Measurements from ENCODE around the gene PHF21B.

The PHF21B gene

GRCh38 chr22:45007391-45008185 is 2.2 kb downstream of the PHF21B start:
- Histone ChIP-seq H3K9me3 (no peaks in the 10 kb centered on the region), H3K4me3 (ENCODE audit: low read depth in 1 of 2, low read length in 1 of 2) (peak overlapping the region in 1 of 2 experiments; percentile 18), H3K27ac (no peak overlapping the region), H3K36me3 (no peaks in the 10 kb centered on the region), H3K27me3 (peaks cover 99% of the 10 kb centered on the region), H3K4me1 (ENCODE audit: control insufficient read depth in 1 of 2, insufficient read depth in 1 of 2, low read depth in 1 of 2, low read length in 1 of 2) (peaks cover 0 to 16% of the 10 kb centered on the region in 2 experiments)
- no peak for TF ChIP-seq CTCF (IDR thresholded peaks at IDR 0.05)

- Histone ChIP-seq H3K9me3 (no peaks in the 10 kb centered on the region), H3K36me3 (no peaks in the 10 kb centered on the region), H3K4me1 (ENCODE audit: control insufficient read depth in 1 of 2, insufficient read depth in 1 of 2, low read depth in 1 of 2, low read length in 1 of 2) (peaks cover 0 to 16% of the 10 kb centered on the region in 2 experiments)
These were observed 2.8 kb downstream of the PHF21B start for GRCh38 chr22:45006964-45007390.

GRCh38 chr22:45006111-45006963 is 3.5 kb downstream of the PHF21B start:
- no peaks in the 10 kb centered on the region for H3K9me3 ChIP-seq
- no peak for TF ChIP-seq CTCF (IDR thresholded peaks at IDR 0.05)
- peaks cover 93% of the 10 kb centered on the region for H3K27me3 ChIP-seq
- peaks cover 0 to 16% of the 10 kb centered on the region in 2 experiments for H3K4me1 ChIP-seq (ENCODE audit: control insufficient read depth in 1 of 2, insufficient read depth in 1 of 2, low read depth in 1 of 2, low read length in 1 of 2)
- H3K4me3 ChIP-seq (ENCODE audit: low read depth in 1 of 2, low read length in 1 of 2) = no peak overlapping the region
- no peaks in the 10 kb centered on the region for H3K36me3 ChIP-seq
- no peak overlapping the region for H3K27ac ChIP-seq

More at GRCh38 chr22:45006964-45007390, 2.8 kb downstream of the PHF21B start:
- Histone ChIP-seq H3K27me3 (peaks cover 99% of the 10 kb centered on the region), H3K4me3 (ENCODE audit: low read depth in 1 of 2, low read length in 1 of 2) (no peak overlapping the region), H3K27ac (no peak overlapping the region)
- TF ChIP-seq CTCF (IDR thresholded peaks at IDR 0.05) = no peak

GRCh38 chr22:45001653-45002052 is 8.2 kb downstream of the PHF21B start:
- no peak overlapping the region for H3K27ac ChIP-seq
- H3K4me3 ChIP-seq (ENCODE audit: low read depth in 1 of 2, low read length in 1 of 2) = no peak overlapping the region
- no peak for TF ChIP-seq CTCF (IDR thresholded peaks at IDR 0.05)
- no peaks in the 10 kb centered on the region for H3K4me1 ChIP-seq (ENCODE audit: control insufficient read depth in 1 of 2, insufficient read depth in 1 of 2, low read depth in 1 of 2, low read length in 1 of 2)
- no peaks in the 10 kb centered on the region for H3K9me3 ChIP-seq
- no peaks in the 10 kb centered on the region for H3K36me3 ChIP-seq
- H3K27me3 ChIP-seq = peaks cover 53% of the 10 kb centered on the region

- Histone ChIP-seq H3K9me3 (no peaks in the 10 kb centered on the region), H3K4me3 (ENCODE audit: low read depth in 1 of 2, low read length in 1 of 2) (no peak overlapping the region), H3K27ac (no peak overlapping the region), H3K4me1 (ENCODE audit: control insufficient read depth in 1 of 2, insufficient read depth in 1 of 2, low read depth in 1 of 2, low read length in 1 of 2) (no peaks in the 10 kb centered on the region), H3K27me3 (peaks cover 40% of the 10 kb centered on the region), H3K36me3 (no peaks in the 10 kb centered on the region)
- no peak for TF ChIP-seq CTCF (IDR thresholded peaks at IDR 0.05)
These were observed 9.5 kb downstream of the PHF21B start for GRCh38 chr22:45000330-45000729.
